ENCODE measurements around the gene PVALB. TPM values are rescaled to one million over a fixed set of nuclear protein-coding genes. Genes with fewer than 3 reads are reported as not detected.

PVALB gene
- total and polyA plus RNA-seq, 2 experiments from 2014 or later, result not detected

DNA sequence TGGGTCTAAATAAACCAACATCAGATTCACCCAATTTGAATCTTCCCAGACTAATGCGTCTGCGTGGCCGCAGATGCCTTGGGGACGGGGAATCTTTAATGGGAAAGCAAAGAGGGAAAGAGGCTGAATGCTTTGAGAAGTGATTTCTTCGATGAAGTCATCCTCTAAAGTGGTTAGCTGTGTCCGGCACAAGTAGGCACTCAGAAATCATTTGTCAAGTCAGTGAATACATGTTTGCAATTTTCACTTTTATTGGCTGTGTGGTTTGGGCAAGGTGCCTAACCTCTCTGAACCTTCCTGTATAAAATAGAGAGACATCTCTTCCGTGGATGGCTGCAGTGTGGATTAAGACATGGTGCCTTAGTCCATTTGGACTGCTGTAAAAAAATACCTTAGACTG is 21.2 kb downstream of the PVALB start:
- no peak overlapping the region for H3K4me2 ChIP-seq
- no peak overlapping the region for H2AFZ ChIP-seq
- H3K4me1 ChIP-seq (ENCODE audit: insufficient read depth), result no peaks in the 10 kb centered on the region
- no peak for TF ChIP-seq EZH2 (IDR thresholded peaks at IDR 0.05; ENCODE audit: borderline replicate concordance)
- no peak for TF ChIP-seq EZH2phosphoT487 (IDR thresholded peaks at IDR 0.05; ENCODE audit: low read depth, severe bottlenecking, unreplicated experiment)
- TF ChIP-seq, protein P1, sequence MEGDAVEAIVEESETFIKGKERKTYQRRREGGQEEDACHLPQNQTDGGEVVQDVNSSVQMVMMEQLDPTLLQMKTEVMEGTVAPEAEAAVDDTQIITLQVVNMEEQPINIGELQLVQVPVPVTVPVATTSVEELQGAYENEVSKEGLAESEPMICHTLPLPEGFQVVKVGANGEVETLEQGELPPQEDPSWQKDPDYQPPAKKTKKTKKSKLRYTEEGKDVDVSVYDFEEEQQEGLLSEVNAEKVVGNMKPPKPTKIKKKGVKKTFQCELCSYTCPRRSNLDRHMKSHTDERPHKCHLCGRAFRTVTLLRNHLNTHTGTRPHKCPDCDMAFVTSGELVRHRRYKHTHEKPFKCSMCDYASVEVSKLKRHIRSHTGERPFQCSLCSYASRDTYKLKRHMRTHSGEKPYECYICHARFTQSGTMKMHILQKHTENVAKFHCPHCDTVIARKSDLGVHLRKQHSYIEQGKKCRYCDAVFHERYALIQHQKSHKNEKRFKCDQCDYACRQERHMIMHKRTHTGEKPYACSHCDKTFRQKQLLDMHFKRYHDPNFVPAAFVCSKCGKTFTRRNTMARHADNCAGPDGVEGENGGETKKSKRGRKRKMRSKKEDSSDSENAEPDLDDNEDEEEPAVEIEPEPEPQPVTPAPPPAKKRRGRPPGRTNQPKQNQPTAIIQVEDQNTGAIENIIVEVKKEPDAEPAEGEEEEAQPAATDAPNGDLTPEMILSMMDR (IDR thresholded peaks at IDR 0.05; ENCODE audit: poor library complexity), result no peak
- no peaks in the 10 kb centered on the region for H3K9me2 ChIP-seq (replicated peaks; ENCODE audit: insufficient read depth)
- H3K27ac ChIP-seq, result no peak overlapping the region
- no peaks in the 10 kb centered on the region for H3K79me2 ChIP-seq
- no peaks in the 10 kb centered on the region for H3K9me3 ChIP-seq (ENCODE audit: low read depth)
- peaks cover 8% of the 10 kb centered on the region for H3K27me3 ChIP-seq
- H3K36me3 ChIP-seq (replicated peaks; ENCODE audit: insufficient read depth, low read depth), result no peaks in the 10 kb centered on the region
- WGBS (ENCODE audit: low lambda C conversion rate, missing lambda C conversion rate), result 82% methylated on average over 7 of the region's 7 CpGs
- H4K20me1 ChIP-seq (ENCODE audit: insufficient read depth, poor library complexity, severe bottlenecking), result no peaks in the 10 kb centered on the region
- DNase-seq (ENCODE audit: low spot score), result no peak
- no peak overlapping the region for H3K4me3 ChIP-seq

DNA sequence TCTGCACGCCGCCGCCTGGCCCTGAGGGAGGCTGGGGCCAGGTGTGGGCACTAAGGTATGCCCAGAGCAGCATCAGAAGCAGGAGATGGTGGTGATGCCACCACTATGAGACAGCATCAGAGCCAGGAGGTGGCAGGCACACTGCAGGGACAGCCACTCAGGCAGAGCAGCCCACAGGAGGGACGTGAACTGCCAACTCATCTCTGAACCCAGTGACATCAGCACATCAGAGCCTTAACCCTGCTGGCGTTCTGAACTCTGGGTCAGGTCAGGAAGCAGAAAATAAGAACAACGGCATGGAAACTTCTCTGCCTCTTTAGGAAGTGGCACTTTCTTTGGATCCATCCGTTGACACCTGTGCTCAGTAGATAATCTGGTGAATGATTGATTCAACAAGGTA is 26.2 kb downstream of the PVALB start:
- Histone ChIP-seq H3K9me2 (replicated peaks; ENCODE audit: insufficient read depth) (no peaks in the 10 kb centered on the region), H3K36me3 (replicated peaks; ENCODE audit: insufficient read depth, low read depth) (no peaks in the 10 kb centered on the region), H3K27ac (no peak overlapping the region), H4K20me1 (ENCODE audit: insufficient read depth, poor library complexity, severe bottlenecking) (no peaks in the 10 kb centered on the region), H3K4me1 (ENCODE audit: insufficient read depth) (no peaks in the 10 kb centered on the region), H2AFZ (no peak overlapping the region), H3K4me2 (no peak overlapping the region), H3K27me3 (peaks cover 29% of the 10 kb centered on the region), H3K4me3 (no peak overlapping the region), H3K79me2 (no peaks in the 10 kb centered on the region), H3K9me3 (ENCODE audit: low read depth) (no peaks in the 10 kb centered on the region)
- TF ChIP-seq, protein P1 (IDR thresholded peaks at IDR 0.05; ENCODE audit: poor library complexity), result no peak
- no peak for TF ChIP-seq EZH2phosphoT487 (IDR thresholded peaks at IDR 0.05; ENCODE audit: low read depth, severe bottlenecking, unreplicated experiment)
- no peak for TF ChIP-seq EZH2 (IDR thresholded peaks at IDR 0.05; ENCODE audit: borderline replicate concordance)
- WGBS (ENCODE audit: low lambda C conversion rate, missing lambda C conversion rate), result 68% methylated on average over 7 of the region's 7 CpGs
- no peak for DNase-seq (ENCODE audit: low spot score)

DNA sequence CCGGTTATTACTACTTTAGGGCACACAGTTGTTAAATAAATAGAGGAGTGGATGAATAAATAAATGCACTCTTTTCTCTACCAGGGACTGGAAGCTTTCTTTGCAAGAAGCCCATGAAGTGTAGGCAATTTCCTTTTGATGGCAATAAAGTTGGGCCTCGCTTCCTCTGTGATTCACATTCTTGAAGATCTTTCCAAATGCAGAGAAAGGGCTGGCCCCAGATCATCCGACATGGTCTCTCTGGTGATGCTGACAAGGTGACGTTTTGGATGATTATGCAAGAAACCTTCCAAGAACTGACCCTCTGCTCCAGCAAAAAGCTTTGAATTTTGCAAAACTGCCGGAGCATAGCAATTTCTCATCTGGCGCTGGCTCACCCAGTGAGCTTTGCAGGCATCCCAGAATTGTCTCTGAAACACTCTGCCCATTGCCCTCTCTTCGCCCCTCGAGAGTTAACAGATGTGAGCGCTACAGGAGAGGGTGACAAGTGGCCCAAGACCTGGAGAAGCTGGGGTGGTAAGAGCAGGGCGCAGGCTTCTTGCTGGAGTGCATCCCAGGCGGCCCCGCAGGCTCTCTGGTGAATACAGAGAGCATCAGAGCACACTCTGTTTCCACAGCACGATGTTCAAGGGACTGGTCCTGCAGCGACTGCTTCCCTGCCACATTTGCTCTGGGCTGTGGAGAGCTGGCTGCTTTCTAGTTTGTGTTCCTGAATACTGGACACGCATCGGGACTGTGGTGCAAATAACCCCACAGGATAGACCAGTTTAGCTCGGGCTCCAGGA is 29.4 kb downstream of the PVALB start:
- H3K9me2 ChIP-seq (replicated peaks; ENCODE audit: insufficient read depth), result no peaks in the 10 kb centered on the region
- H3K79me2 ChIP-seq, result no peaks in the 10 kb centered on the region
- no peak overlapping the region for H3K4me2 ChIP-seq
- H4K20me1 ChIP-seq (ENCODE audit: insufficient read depth, poor library complexity, severe bottlenecking), result no peaks in the 10 kb centered on the region
- H3K4me3 ChIP-seq, result no peak overlapping the region
- no peak overlapping the region for H3K27ac ChIP-seq
- no peaks in the 10 kb centered on the region for H3K36me3 ChIP-seq (replicated peaks; ENCODE audit: insufficient read depth, low read depth)
- DNase-seq (ENCODE audit: low spot score), result no peak
- H2AFZ ChIP-seq, result no peak overlapping the region
- H3K27me3 ChIP-seq, result peaks cover 37% of the 10 kb centered on the region
- TF ChIP-seq EZH2 (IDR thresholded peaks at IDR 0.05; ENCODE audit: borderline replicate concordance) (no peak), EZH2phosphoT487 (IDR thresholded peaks at IDR 0.05; ENCODE audit: low read depth, severe bottlenecking, unreplicated experiment) (no peak)
- TF ChIP-seq, protein P1 (IDR thresholded peaks at IDR 0.05; ENCODE audit: poor library complexity), result no peak
- H3K4me1 ChIP-seq (ENCODE audit: insufficient read depth), result no peaks in the 10 kb centered on the region
- WGBS (ENCODE audit: low lambda C conversion rate, missing lambda C conversion rate), result 77% methylated on average over 17 of the region's 17 CpGs
- H3K9me3 ChIP-seq (ENCODE audit: low read depth), result no peaks in the 10 kb centered on the region

All from hepatocyte (in vitro differentiated cells).